Measurements from ENCODE around the gene AGBL4.

AGBL4 gene

GRCh38 chr1:48691429-48692001, 1332.2 kb downstream of the AGBL4 start:
- no peak for DNase-seq (ENCODE audit: low read depth in 2 of 3, low spot score in 2 of 3)

GRCh38 chr1:48688102-48688760, 1335.5 kb downstream of the AGBL4 start:
- DNase-seq (ENCODE audit: low read depth in 2 of 3, low spot score in 2 of 3): no peak

- no peak for DNase-seq (ENCODE audit: low read depth in 2 of 3, low spot score in 2 of 3)
These were observed 1336.3 kb downstream of the AGBL4 start for GRCh38 chr1:48687282-48688045.

GRCh38 chr1:48686159-48686558, 1337.6 kb downstream of the AGBL4 start:
- no peak for DNase-seq (ENCODE audit: low read depth in 2 of 3, low spot score in 2 of 3)

GRCh38 chr1:48684381-48684780, 1339.4 kb downstream of the AGBL4 start:
- DNase-seq (ENCODE audit: low read depth in 2 of 3, low spot score in 2 of 3): no peak

GRCh38 chr1:48683839-48684238, 1339.9 kb downstream of the AGBL4 start:
- DNase-seq (ENCODE audit: low read depth in 2 of 3, low spot score in 2 of 3): no peak

- DNase-seq (ENCODE audit: low read depth in 2 of 3, low spot score in 2 of 3): no peak
These were observed 1342.1 kb downstream of the AGBL4 start for GRCh38 chr1:48681476-48682305.

GRCh38 chr1:48680411-48681035, 1343.2 kb downstream of the AGBL4 start:
- no peak for DNase-seq (ENCODE audit: low read depth in 2 of 3, low spot score in 2 of 3)

- no peak for DNase-seq (ENCODE audit: low read depth in 2 of 3, low spot score in 2 of 3)
These were observed 1343.9 kb downstream of the AGBL4 start for GRCh38 chr1:48679859-48680258.

GRCh38 chr1:48678710-48679505, 1344.8 kb downstream of the AGBL4 start:
- DNase-seq (ENCODE audit: low read depth in 2 of 3, low spot score in 2 of 3): no peak

GRCh38 chr1:48677306-48678287, 1346.2 kb downstream of the AGBL4 start:
- DNase-seq (ENCODE audit: low read depth in 2 of 3, low spot score in 2 of 3): peak in 1 of 3 experiments; percentile 21

- no peak for DNase-seq (ENCODE audit: low read depth in 2 of 3, low spot score in 2 of 3)
These were observed 1346.9 kb downstream of the AGBL4 start for GRCh38 chr1:48676822-48677221.

- DNase-seq (ENCODE audit: low read depth in 2 of 3, low spot score in 2 of 3): no peak
These were observed 1347.4 kb downstream of the AGBL4 start for GRCh38 chr1:48676376-48676775.

GRCh38 chr1:48675251-48675650, 1348.5 kb downstream of the AGBL4 start:
- DNase-seq (ENCODE audit: low read depth in 2 of 3, low spot score in 2 of 3): no peak

- DNase-seq (ENCODE audit: low read depth in 2 of 3, low spot score in 2 of 3): no peak
These were observed 1349.1 kb downstream of the AGBL4 start for GRCh38 chr1:48674641-48675040.

GRCh38 chr1:48673332-48674105, 1350.2 kb downstream of the AGBL4 start:
- no peak for DNase-seq (ENCODE audit: low read depth in 2 of 3, low spot score in 2 of 3)

GRCh38 chr1:48671578-48671977, 1352.2 kb downstream of the AGBL4 start:
- DNase-seq (ENCODE audit: low read depth in 2 of 3, low spot score in 2 of 3): no peak

All from activated CD8-positive, alpha-beta memory T cell treated with anti-CD3 and anti-CD28 coated beads for 48 hours (primary cell).